HEK293 (cell line): ENCODE measurements around the gene EDIL3.

Source experiments
- CTCF ChIA-PET: fragments of 350-600 bp; formaldehyde crosslinking; extraction: SDS; loops from one replicate; lab custom pipeline; 2021; ENCODE audit warnings: antibody characterized with exemption; lab: Yijun Ruan, JAX
- POLR2A ChIA-PET: fragments of 300-600 bp; formaldehyde crosslinking; extraction: SDS; loops from one replicate; lab custom pipeline; 2020; ENCODE audit warnings: antibody characterized with exemption, inconsistent platforms; lab: Yijun Ruan, JAX
- H3K27ac ChIP-seq: fragments of 200-500 bp; sonication (Bioruptor generic); 2 replicates; pipeline ENCODE4 v1.5.1; 2014; ENCODE audit warnings: low read depth, low read length, control low read depth, inconsistent platforms; ENCODE audit errors: extremely low read depth
- H3K36me3 ChIP-seq, 2 experiments: fragments of 200-500 bp in 1 of 2; sonication (Bioruptor generic) in 1 of 2; 1 replicate in 1 of 2; 2 replicates in 1 of 2; pipeline ENCODE4 v1.5.1; 2014 to 2017; ENCODE audit warnings: inconsistent platforms in 2 of 2, low read length in 2 of 2; ENCODE audit not compliant: control insufficient read depth in 2 of 2, insufficient read depth in 1 of 2
- H3K4me1 ChIP-seq: fragments of 200-500 bp; sonication (Bioruptor generic); 2 replicates; pipeline ENCODE4 v1.5.1; 2014; ENCODE audit warnings: mild to moderate bottlenecking, low read length, inconsistent platforms; ENCODE audit not compliant: control insufficient read depth, insufficient read depth
- H3K4me3 ChIP-seq: 2 replicates; pipeline ENCODE4 v1.5.1; 2011; ENCODE audit warnings: low read depth, mild to moderate bottlenecking, control low read depth, low read length, moderate library complexity
- H3K9me3 ChIP-seq: fragments of 200-500 bp; sonication (Bioruptor generic); 2 replicates; pipeline ENCODE4 v1.5.1; 2014; ENCODE audit warnings: low read depth, low read length, inconsistent platforms; ENCODE audit not compliant: control insufficient read depth, insufficient read depth
- ATF2 ChIP-seq: fragments of 450-650 bp; formaldehyde crosslinking; IDR thresholded peaks from 2 replicates; pipeline ENCODE4 v1.5.1; 2016; ENCODE audit warnings: missing biosample characterization, missing genetic modification characterization, low read depth
- MZF1 ChIP-seq: fragments of 450-650 bp; formaldehyde crosslinking; IDR thresholded peaks from 2 replicates; pipeline ENCODE4 v1.5.1; 2017; ENCODE audit warnings: missing biosample characterization, missing genetic modification characterization, borderline replicate concordance
- REST ChIP-seq: fragments of 450-650 bp; formaldehyde crosslinking; IDR thresholded peaks from 2 replicates; pipeline ENCODE4 v1.5.1; 2016; ENCODE audit warnings: missing biosample characterization, missing genetic modification characterization
- TRIM28 ChIP-seq: IDR thresholded peaks from 2 replicates; pipeline ENCODE4 v1.6.1; 2011; ENCODE audit warnings: low read length, control low read depth, borderline replicate concordance
- TSHZ1 ChIP-seq: fragments of 450-650 bp; formaldehyde crosslinking; IDR thresholded peaks from 2 replicates; pipeline ENCODE4 v1.5.1; 2016; ENCODE audit warnings: missing biosample characterization, missing genetic modification characterization, borderline replicate concordance
- WT1 ChIP-seq: fragments of 450-650 bp; formaldehyde crosslinking; IDR thresholded peaks from 2 replicates; pipeline ENCODE4 v1.5.1; 2016; ENCODE audit warnings: missing biosample characterization, missing genetic modification characterization
- YY2 ChIP-seq: fragments of 450-650 bp; formaldehyde crosslinking; IDR thresholded peaks from 2 replicates; pipeline ENCODE4 v1.5.1; 2016; ENCODE audit warnings: missing biosample characterization, missing genetic modification characterization
- ZBTB11 ChIP-seq: fragments of 450-650 bp; formaldehyde crosslinking; conservative IDR thresholded peaks from 2 replicates; pipeline ENCODE4 v1.5.1; 2016; ENCODE audit warnings: low read depth, missing biosample characterization, missing genetic modification characterization
- ZBTB20 ChIP-seq: fragments of 450-650 bp; formaldehyde crosslinking; IDR thresholded peaks from 2 replicates; pipeline ENCODE4 v1.5.1; 2016; ENCODE audit warnings: missing biosample characterization, missing genetic modification characterization
- ZNF121 ChIP-seq: fragments of 450-650 bp; formaldehyde crosslinking; IDR thresholded peaks from 2 replicates; pipeline ENCODE4 v1.5.1; 2016; ENCODE audit warnings: missing biosample characterization, missing genetic modification characterization
- ZNF132 ChIP-seq: fragments of 450-650 bp; formaldehyde crosslinking; IDR thresholded peaks from 2 replicates; pipeline ENCODE4 v1.5.1; 2017; ENCODE audit warnings: missing biosample characterization, missing genetic modification characterization, borderline replicate concordance
- ZNF133 ChIP-seq: fragments of 450-650 bp; formaldehyde crosslinking; IDR thresholded peaks from 2 replicates; pipeline ENCODE4 v1.5.1; 2016; ENCODE audit warnings: missing biosample characterization, missing genetic modification characterization
- ZNF19 ChIP-seq: fragments of 450-650 bp; formaldehyde crosslinking; IDR thresholded peaks from 2 replicates; pipeline ENCODE4; 2016; ENCODE audit warnings: missing biosample characterization, missing genetic modification characterization, low read depth
- ZNF211 ChIP-seq: fragments of 450-650 bp; formaldehyde crosslinking; IDR thresholded peaks from 2 replicates; pipeline ENCODE4 v1.5.1; 2016; ENCODE audit warnings: low read depth, missing biosample characterization, missing genetic modification characterization
- ZNF292 ChIP-seq: fragments of 450-650 bp; formaldehyde crosslinking; IDR thresholded peaks from 2 replicates; pipeline ENCODE4 v1.5.1; 2016; ENCODE audit warnings: low read depth, missing biosample characterization, missing genetic modification characterization, borderline replicate concordance
- ZNF366 ChIP-seq: fragments of 450-650 bp; formaldehyde crosslinking; conservative IDR thresholded peaks from 2 replicates; pipeline ENCODE4 v1.5.1; 2016; ENCODE audit warnings: missing biosample characterization, missing genetic modification characterization
- ZNF391 ChIP-seq: fragments of 450-650 bp; formaldehyde crosslinking; IDR thresholded peaks from 2 replicates; pipeline ENCODE4 v1.5.1; 2016; ENCODE audit warnings: low read depth, missing biosample characterization, missing genetic modification characterization, borderline replicate concordance
- ZNF558 ChIP-seq: fragments of 450-650 bp; formaldehyde crosslinking; IDR thresholded peaks from 2 replicates; pipeline ENCODE4 v1.5.1; 2016; ENCODE audit warnings: missing biosample characterization, missing genetic modification characterization
- ZNF585B ChIP-seq: fragments of 450-650 bp; formaldehyde crosslinking; IDR thresholded peaks from 2 replicates; pipeline ENCODE4 v1.5.1; 2016; ENCODE audit warnings: missing biosample characterization, missing genetic modification characterization
- ZNF624 ChIP-seq: fragments of 450-650 bp; formaldehyde crosslinking; IDR thresholded peaks from 2 replicates; pipeline ENCODE4 v1.5.1; 2017; ENCODE audit warnings: missing biosample characterization, missing genetic modification characterization
- ZNF658 ChIP-seq: fragments of 450-650 bp; formaldehyde crosslinking; IDR thresholded peaks from 2 replicates; pipeline ENCODE4; 2016; ENCODE audit warnings: missing biosample characterization, missing genetic modification characterization
- ZNF670 ChIP-seq: fragments of 450-650 bp; formaldehyde crosslinking; IDR thresholded peaks from 2 replicates; pipeline ENCODE4 v1.5.1; 2016; ENCODE audit warnings: missing biosample characterization, missing genetic modification characterization, low read depth
- ZNF843 ChIP-seq: fragments of 450-650 bp; formaldehyde crosslinking; IDR thresholded peaks from 2 replicates; pipeline ENCODE4 v1.5.1; 2016; ENCODE audit warnings: missing biosample characterization, missing genetic modification characterization

The EDIL3 gene

GRCh38 chr5:84113246-84114105, 271.2 kb downstream of the EDIL3 start:
- no peak overlapping the region for H3K27ac ChIP-seq
- H3K4me3 ChIP-seq = no peak overlapping the region
- ChIA-PET POLR2A (no interaction called here), CTCF (interaction anchor here (0.6 kb wide), 1 partner anchor 122 kb away, joined by 6 read pairs; no protein-coding TSS in a partner anchor)
- H3K36me3 ChIP-seq = no peaks in the 10 kb centered on the region
- no peaks in the 10 kb centered on the region for H3K4me1 ChIP-seq
- no peaks in the 10 kb centered on the region for H3K9me3 ChIP-seq
- no peak for TF ChIP-seq ZNF624
- TF ChIP-seq ZNF133 (tag by site-specific recombination) = no peak
- no peak for TF ChIP-seq ZNF391
- no peak for TF ChIP-seq ZNF670
- TF ChIP-seq ZNF658 (tag by site-specific recombination) = no peak
- TF ChIP-seq ZNF366 (tag by site-specific recombination) = no peak
- TF ChIP-seq REST (tag by site-specific recombination) = no peak
- no peak for TF ChIP-seq ZNF211
- no peak for TF ChIP-seq ZNF292
- no peak for TF ChIP-seq ZNF558 (tag by site-specific recombination)
- TF ChIP-seq YY2 (tag by site-specific recombination) = no peak
- TF ChIP-seq TRIM28 = no peak
- TF ChIP-seq ZNF132 (tag by site-specific recombination) = no peak

- CTCF ChIA-PET = no interaction called here
- TF ChIP-seq ZNF585B (tag by site-specific recombination) (no peak), ZNF19 (tag by site-specific recombination) (no peak), MZF1 (tag by site-specific recombination) (no peak), WT1 (tag by site-specific recombination) (no peak), ZNF558 (tag by site-specific recombination) (no peak), ZNF121 (no peak), TSHZ1 (tag by site-specific recombination) (no peak), ATF2 (tag by site-specific recombination) (no peak), ZNF843 (tag by site-specific recombination) (no peak), ZBTB20 (tag by site-specific recombination) (no peak), ZBTB11 (no peak)
Measured at GRCh38 chr5:84092738-84093137, 291.9 kb downstream of the EDIL3 start.

More at GRCh38 chr5:84092738-84093137, 291.9 kb downstream of the EDIL3 start:
- no peaks in the 10 kb centered on the region for H3K36me3 ChIP-seq
- POLR2A ChIA-PET = no interaction called here
- H3K4me3 ChIP-seq = no peak overlapping the region
- H3K9me3 ChIP-seq = no peaks in the 10 kb centered on the region
- no peak overlapping the region for H3K27ac ChIP-seq
- peaks cover 4% of the 10 kb centered on the region for H3K4me1 ChIP-seq
